Measurements from ENCODE around the gene SLC39A8.

SLC39A8 gene

DNA sequence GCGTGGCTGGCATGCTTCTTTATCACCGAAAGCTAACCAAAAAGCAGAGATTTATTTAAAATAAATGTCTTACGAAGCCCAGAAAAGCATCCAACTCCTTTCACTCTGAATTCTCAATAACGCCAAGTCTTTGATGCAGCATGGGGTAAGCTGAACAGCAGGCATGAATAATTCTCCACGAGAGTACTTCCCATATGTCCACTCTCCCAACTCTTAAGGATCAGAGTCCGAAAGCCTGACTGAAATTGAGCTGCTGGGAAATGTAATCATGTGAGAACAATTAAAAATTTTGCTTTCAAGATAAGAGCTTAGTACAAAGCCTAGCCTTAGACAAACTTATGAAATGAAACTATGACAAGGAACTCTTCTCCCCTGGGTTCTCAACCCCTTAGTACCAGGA lies 7.5 kb upstream of the SLC39A8 start:
- H3K27ac ChIP-seq (replicated peaks): no peak overlapping the region
- no peak overlapping the region for H3K4me3 ChIP-seq (replicated peaks; ENCODE audit: insufficient read depth, low read length)
- no peaks in the 10 kb centered on the region for H3K27me3 ChIP-seq (ENCODE audit: insufficient read depth, poor library complexity, severe bottlenecking)
- TF ChIP-seq, protein P1, sequence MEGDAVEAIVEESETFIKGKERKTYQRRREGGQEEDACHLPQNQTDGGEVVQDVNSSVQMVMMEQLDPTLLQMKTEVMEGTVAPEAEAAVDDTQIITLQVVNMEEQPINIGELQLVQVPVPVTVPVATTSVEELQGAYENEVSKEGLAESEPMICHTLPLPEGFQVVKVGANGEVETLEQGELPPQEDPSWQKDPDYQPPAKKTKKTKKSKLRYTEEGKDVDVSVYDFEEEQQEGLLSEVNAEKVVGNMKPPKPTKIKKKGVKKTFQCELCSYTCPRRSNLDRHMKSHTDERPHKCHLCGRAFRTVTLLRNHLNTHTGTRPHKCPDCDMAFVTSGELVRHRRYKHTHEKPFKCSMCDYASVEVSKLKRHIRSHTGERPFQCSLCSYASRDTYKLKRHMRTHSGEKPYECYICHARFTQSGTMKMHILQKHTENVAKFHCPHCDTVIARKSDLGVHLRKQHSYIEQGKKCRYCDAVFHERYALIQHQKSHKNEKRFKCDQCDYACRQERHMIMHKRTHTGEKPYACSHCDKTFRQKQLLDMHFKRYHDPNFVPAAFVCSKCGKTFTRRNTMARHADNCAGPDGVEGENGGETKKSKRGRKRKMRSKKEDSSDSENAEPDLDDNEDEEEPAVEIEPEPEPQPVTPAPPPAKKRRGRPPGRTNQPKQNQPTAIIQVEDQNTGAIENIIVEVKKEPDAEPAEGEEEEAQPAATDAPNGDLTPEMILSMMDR (IDR thresholded peaks at IDR 0.05; ENCODE audit: insufficient read depth, low read length): no peak
- TF ChIP-seq, protein P2, sequence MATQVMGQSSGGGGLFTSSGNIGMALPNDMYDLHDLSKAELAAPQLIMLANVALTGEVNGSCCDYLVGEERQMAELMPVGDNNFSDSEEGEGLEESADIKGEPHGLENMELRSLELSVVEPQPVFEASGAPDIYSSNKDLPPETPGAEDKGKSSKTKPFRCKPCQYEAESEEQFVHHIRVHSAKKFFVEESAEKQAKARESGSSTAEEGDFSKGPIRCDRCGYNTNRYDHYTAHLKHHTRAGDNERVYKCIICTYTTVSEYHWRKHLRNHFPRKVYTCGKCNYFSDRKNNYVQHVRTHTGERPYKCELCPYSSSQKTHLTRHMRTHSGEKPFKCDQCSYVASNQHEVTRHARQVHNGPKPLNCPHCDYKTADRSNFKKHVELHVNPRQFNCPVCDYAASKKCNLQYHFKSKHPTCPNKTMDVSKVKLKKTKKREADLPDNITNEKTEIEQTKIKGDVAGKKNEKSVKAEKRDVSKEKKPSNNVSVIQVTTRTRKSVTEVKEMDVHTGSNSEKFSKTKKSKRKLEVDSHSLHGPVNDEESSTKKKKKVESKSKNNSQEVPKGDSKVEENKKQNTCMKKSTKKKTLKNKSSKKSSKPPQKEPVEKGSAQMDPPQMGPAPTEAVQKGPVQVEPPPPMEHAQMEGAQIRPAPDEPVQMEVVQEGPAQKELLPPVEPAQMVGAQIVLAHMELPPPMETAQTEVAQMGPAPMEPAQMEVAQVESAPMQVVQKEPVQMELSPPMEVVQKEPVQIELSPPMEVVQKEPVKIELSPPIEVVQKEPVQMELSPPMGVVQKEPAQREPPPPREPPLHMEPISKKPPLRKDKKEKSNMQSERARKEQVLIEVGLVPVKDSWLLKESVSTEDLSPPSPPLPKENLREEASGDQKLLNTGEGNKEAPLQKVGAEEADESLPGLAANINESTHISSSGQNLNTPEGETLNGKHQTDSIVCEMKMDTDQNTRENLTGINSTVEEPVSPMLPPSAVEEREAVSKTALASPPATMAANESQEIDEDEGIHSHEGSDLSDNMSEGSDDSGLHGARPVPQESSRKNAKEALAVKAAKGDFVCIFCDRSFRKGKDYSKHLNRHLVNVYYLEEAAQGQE (IDR thresholded peaks at IDR 0.05; ENCODE audit: insufficient replicate concordance, low read depth): no peak
- TF ChIP-seq POLR2AphosphoS5 (IDR thresholded peaks at IDR 0.05; ENCODE audit: low read depth) (no peak), SPI1 (IDR thresholded peaks at IDR 0.05; ENCODE audit: borderline replicate concordance, low read depth) (no peak), GABPA (IDR thresholded peaks at IDR 0.05; ENCODE audit: low read depth) (no peak)
- no peak for DNase-seq (ENCODE audit: low read depth in 1 of 2, low spot score in 1 of 2)

DNA sequence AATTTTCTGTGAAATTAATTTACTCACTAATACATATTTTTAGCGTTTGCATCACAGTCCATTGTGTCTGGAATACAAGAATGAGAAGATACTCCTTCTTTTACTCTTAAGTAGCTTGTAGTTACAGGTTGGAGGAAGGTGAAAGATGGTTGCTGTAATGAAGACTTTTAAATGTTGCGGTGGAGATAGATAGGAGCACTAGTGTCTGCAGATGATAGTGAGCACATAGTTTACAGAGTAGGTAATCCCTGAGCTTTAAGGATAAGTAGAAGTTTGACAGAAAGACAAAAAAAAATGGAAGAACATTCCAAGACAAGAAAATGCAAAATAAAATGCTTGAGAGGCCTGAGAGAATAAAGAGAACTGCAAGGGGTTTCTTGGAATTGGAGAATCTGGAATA lies 5.4 kb upstream of the SLC39A8 start:
- no peak for DNase-seq (ENCODE audit: low read depth in 1 of 2, low spot score in 1 of 2)
- H3K27me3 ChIP-seq (ENCODE audit: insufficient read depth, poor library complexity, severe bottlenecking): no peaks in the 10 kb centered on the region
- TF ChIP-seq, protein P1 (IDR thresholded peaks at IDR 0.05; ENCODE audit: insufficient read depth, low read length): no peak
- TF ChIP-seq, protein P2 (IDR thresholded peaks at IDR 0.05; ENCODE audit: insufficient replicate concordance, low read depth): no peak
- no peak for TF ChIP-seq SPI1 (IDR thresholded peaks at IDR 0.05; ENCODE audit: borderline replicate concordance, low read depth)
- TF ChIP-seq GABPA (IDR thresholded peaks at IDR 0.05; ENCODE audit: low read depth): no peak
- TF ChIP-seq POLR2AphosphoS5 (IDR thresholded peaks at IDR 0.05; ENCODE audit: low read depth): no peak
- no peak overlapping the region for H3K4me3 ChIP-seq (replicated peaks; ENCODE audit: insufficient read depth, low read length)
- no peak overlapping the region for H3K27ac ChIP-seq (replicated peaks)

DNA sequence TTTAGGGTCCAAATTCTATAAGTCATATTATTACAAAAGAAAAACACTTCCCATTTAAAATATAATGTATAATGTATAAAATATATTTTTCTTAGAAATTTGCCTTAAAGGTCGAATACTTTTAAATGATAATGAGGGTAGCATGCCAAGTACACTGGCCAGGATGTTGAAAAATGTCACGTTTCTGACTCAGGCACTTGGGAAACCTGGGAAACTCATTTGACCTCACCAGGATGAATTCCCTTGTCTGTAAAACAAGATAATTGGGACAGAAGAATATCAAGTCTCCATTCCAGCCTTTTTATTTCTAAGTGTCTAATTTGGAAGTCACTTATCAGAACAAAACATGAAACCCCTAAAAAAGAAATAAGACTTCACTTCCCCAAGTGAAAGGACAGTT lies 3.4 kb upstream of the SLC39A8 start:
- DNase-seq (ENCODE audit: low read depth in 1 of 2, low spot score in 1 of 2): no peak
- Histone ChIP-seq H3K4me3 (replicated peaks; ENCODE audit: insufficient read depth, low read length) (no peak overlapping the region), H3K27me3 (ENCODE audit: insufficient read depth, poor library complexity, severe bottlenecking) (no peaks in the 10 kb centered on the region), H3K27ac (replicated peaks) (no peak overlapping the region)
- TF ChIP-seq SPI1 (IDR thresholded peaks at IDR 0.05; ENCODE audit: borderline replicate concordance, low read depth) (no peak), GABPA (IDR thresholded peaks at IDR 0.05; ENCODE audit: low read depth) (no peak), POLR2AphosphoS5 (IDR thresholded peaks at IDR 0.05; ENCODE audit: low read depth) (no peak)
- TF ChIP-seq, protein P2 (IDR thresholded peaks at IDR 0.05; ENCODE audit: insufficient replicate concordance, low read depth): no peak
- TF ChIP-seq, protein P1 (IDR thresholded peaks at IDR 0.05; ENCODE audit: insufficient read depth, low read length): no peak

Data from HL-60 (cell line).